GM23338 (cell line): ENCODE measurements around the gene PAXX. TPM values are rescaled to one million over a fixed set of nuclear protein-coding genes. Genes with fewer than 3 reads are reported as not detected.

Experiments used
- ATAC-seq: fragments of 200-7000 bp; cut with Tn5 transposase; 3 replicates; pipeline ENCODE4 v1.9.1; 2020
- DNase-seq: peaks from one replicate; pipeline ENCODE4 v3.0.0-alpha.2; 2015; ENCODE audit warnings: low spot score
- H2AFZ ChIP-seq: fragments of 200-600 bp; sonication (generic); 2 replicates; pipeline ENCODE4 v1.8.0; 2016; ENCODE audit warnings: antibody characterized with exemption, mild to moderate bottlenecking, moderate library complexity
- H3F3A ChIP-seq: fragments of 200-600 bp; sonication (generic); replicated peaks from 2 replicates; pipeline ENCODE4 v1.8.0; 2017; ENCODE audit warnings: antibody characterized with exemption, mixed run types, low read depth
- H3K27ac ChIP-seq: fragments of 200-600 bp; sonication (generic); 2 replicates; pipeline ENCODE4 v1.6.1; 2016; ENCODE audit warnings: low read depth
- H3K27me3 ChIP-seq: fragments of 200-600 bp; sonication (generic); 2 replicates; pipeline ENCODE4 v1.8.0; 2016; ENCODE audit warnings: mild to moderate bottlenecking, mixed run types, moderate library complexity; ENCODE audit not compliant: insufficient read depth
- H3K36me3 ChIP-seq: fragments of 200-600 bp; sonication (generic); 2 replicates; pipeline ENCODE4 v1.8.0; 2016; ENCODE audit warnings: mild to moderate bottlenecking; ENCODE audit not compliant: insufficient read depth
- H3K4me1 ChIP-seq: fragments of 200-600 bp; sonication (generic); 2 replicates; pipeline ENCODE4 v1.8.0; 2016; ENCODE audit warnings: mild to moderate bottlenecking, moderate library complexity; ENCODE audit not compliant: insufficient read depth
- H3K4me2 ChIP-seq: fragments of 200-600 bp; sonication (generic); 2 replicates; pipeline ENCODE4 v1.7.1; 2017; ENCODE audit warnings: mixed run types
- H3K4me3 ChIP-seq: fragments of 200-600 bp; sonication (generic); 2 replicates; pipeline ENCODE4 v1.6.1; 2016; ENCODE audit warnings: mixed run types
- H3K79me2 ChIP-seq: fragments of 200-600 bp; sonication (generic); replicated peaks from 2 replicates; pipeline ENCODE4 v1.8.0; 2017; ENCODE audit warnings: mild to moderate bottlenecking; ENCODE audit not compliant: insufficient read depth
- H3K9me2 ChIP-seq: fragments of 200-600 bp; sonication (generic); 2 replicates; pipeline ENCODE4 v1.8.0; 2017; ENCODE audit not compliant: insufficient read depth
- H4K20me1 ChIP-seq: fragments of 200-600 bp; sonication (generic); replicated peaks from 2 replicates; pipeline ENCODE4 v1.8.0; 2017; ENCODE audit warnings: mild to moderate bottlenecking; ENCODE audit not compliant: insufficient read depth
- H3K27ac Mint-ChIP-seq: 2 replicates; pipeline ENCODE4 v1.8.0; 2020; ENCODE audit warnings: inconsistent platforms, mild to moderate bottlenecking, moderate library complexity, mixed read lengths
- H3K27me3 Mint-ChIP-seq: 3 replicates; pipeline ENCODE4 v1.8.0; 2022; ENCODE audit warnings: low read depth, mild to moderate bottlenecking, moderate library complexity, mixed read lengths, inconsistent platforms; ENCODE audit not compliant: insufficient read depth, poor library complexity
- H3K36me3 Mint-ChIP-seq: 3 replicates; pipeline ENCODE4 v1.8.0; 2021; ENCODE audit warnings: low read depth, mild to moderate bottlenecking, inconsistent platforms, moderate library complexity, mixed read lengths
- H3K4me1 Mint-ChIP-seq: 3 replicates; pipeline ENCODE4 v1.8.0; 2020; ENCODE audit warnings: mild to moderate bottlenecking, inconsistent platforms, mixed read lengths
- H3K4me3 Mint-ChIP-seq: 3 replicates; pipeline ENCODE4 v1.8.0; 2021; ENCODE audit warnings: moderate library complexity, mild to moderate bottlenecking, inconsistent platforms, mixed read lengths
- H3K9me3 Mint-ChIP-seq: 3 replicates; pipeline ENCODE4 v1.8.0; 2020; ENCODE audit warnings: moderate library complexity, mild to moderate bottlenecking, inconsistent platforms, mixed read lengths
- CTCF ChIP-seq, 2 experiments: fragments of 200-600 bp in 1 of 2; sonication (generic) in 1 of 2; conservative IDR thresholded peaks; 2 replicates each; pipeline versions ENCODE4 v1.5.1 to v1.6.1; 2016 to 2017; ENCODE audit warnings: antibody characterized with exemption in 2 of 2, low read depth in 2 of 2, mild to moderate bottlenecking in 2 of 2, moderate library complexity in 1 of 2
- EZH2 ChIP-seq: fragments of 200-600 bp; sonication (generic); IDR thresholded peaks from one replicate; pipeline ENCODE4 v1.8.0; 2017; ENCODE audit warnings: antibody characterized with exemption, mild to moderate bottlenecking, low read depth; ENCODE audit not compliant: unreplicated experiment
- EZH2phosphoT487 ChIP-seq: fragments of 200-600 bp; sonication (generic); IDR thresholded peaks from one replicate; pipeline ENCODE4 v1.8.1; 2018; ENCODE audit warnings: antibody characterized with exemption; ENCODE audit not compliant: unreplicated experiment
- JUNB ChIP-seq: IDR thresholded peaks from one replicate; pipeline ENCODE4 v1.6.1; 2016; ENCODE audit warnings: antibody characterized with exemption; ENCODE audit not compliant: unreplicated experiment
- NANOG ChIP-seq: IDR thresholded peaks from 2 replicates; pipeline ENCODE4 v1.6.1; 2016; ENCODE audit warnings: antibody characterized with exemption, borderline replicate concordance
- POLR2AphosphoS5 ChIP-seq: IDR thresholded peaks from 2 replicates; pipeline ENCODE4 v1.6.1; 2016; ENCODE audit warnings: antibody characterized with exemption, low read depth
- STAT1 ChIP-seq: IDR thresholded peaks from one replicate; pipeline ENCODE4 v1.6.1; 2016; ENCODE audit warnings: antibody characterized with exemption; ENCODE audit not compliant: unreplicated experiment
- ZNF331 ChIP-seq: fragments of 250-450 bp; sonication (Bioruptor Pico); IDR thresholded peaks from 2 replicates; pipeline ENCODE4 v1.5.0; 2020; ENCODE audit warnings: low read depth, mild to moderate bottlenecking, moderate library complexity
- polyA plus RNA-seq: library from polyadenylated mRNA; unstranded; fragments of >200 nt; fragmentation: Nextera tagmentation; extraction: Ambion mirVana; gene quantifications from 2 replicates; pipeline ENCODE4 v1.2.1, GENCODE V29; 2016
- total RNA-seq: library from RNA; depleted of rRNA; stranded (reverse); fragments of >200 nt; shearing (Covaris generic); gene quantifications from 2 replicates; pipeline ENCODE4 v1.2.3, GENCODE V29; 2014
- TF ChIP-seq, protein P1 (sequence below): IDR thresholded peaks from one replicate; pipeline ENCODE4 v1.6.1; 2018; ENCODE audit warnings: antibody characterized with exemption; ENCODE audit not compliant: unreplicated experiment
- TF ChIP-seq, protein P2 (sequence below): IDR thresholded peaks from 2 replicates; pipeline ENCODE4 v1.6.1; 2016; ENCODE audit warnings: antibody characterized with exemption

The PAXX gene
- total and polyA plus RNA-seq, 2 experiments from 2014 or later, result 71.5 to 86.0 TPM

GRCh38 chr9:137030538-137031527, 38.6 kb downstream of the PAXX start (continued):
- TF ChIP-seq, protein P1, sequence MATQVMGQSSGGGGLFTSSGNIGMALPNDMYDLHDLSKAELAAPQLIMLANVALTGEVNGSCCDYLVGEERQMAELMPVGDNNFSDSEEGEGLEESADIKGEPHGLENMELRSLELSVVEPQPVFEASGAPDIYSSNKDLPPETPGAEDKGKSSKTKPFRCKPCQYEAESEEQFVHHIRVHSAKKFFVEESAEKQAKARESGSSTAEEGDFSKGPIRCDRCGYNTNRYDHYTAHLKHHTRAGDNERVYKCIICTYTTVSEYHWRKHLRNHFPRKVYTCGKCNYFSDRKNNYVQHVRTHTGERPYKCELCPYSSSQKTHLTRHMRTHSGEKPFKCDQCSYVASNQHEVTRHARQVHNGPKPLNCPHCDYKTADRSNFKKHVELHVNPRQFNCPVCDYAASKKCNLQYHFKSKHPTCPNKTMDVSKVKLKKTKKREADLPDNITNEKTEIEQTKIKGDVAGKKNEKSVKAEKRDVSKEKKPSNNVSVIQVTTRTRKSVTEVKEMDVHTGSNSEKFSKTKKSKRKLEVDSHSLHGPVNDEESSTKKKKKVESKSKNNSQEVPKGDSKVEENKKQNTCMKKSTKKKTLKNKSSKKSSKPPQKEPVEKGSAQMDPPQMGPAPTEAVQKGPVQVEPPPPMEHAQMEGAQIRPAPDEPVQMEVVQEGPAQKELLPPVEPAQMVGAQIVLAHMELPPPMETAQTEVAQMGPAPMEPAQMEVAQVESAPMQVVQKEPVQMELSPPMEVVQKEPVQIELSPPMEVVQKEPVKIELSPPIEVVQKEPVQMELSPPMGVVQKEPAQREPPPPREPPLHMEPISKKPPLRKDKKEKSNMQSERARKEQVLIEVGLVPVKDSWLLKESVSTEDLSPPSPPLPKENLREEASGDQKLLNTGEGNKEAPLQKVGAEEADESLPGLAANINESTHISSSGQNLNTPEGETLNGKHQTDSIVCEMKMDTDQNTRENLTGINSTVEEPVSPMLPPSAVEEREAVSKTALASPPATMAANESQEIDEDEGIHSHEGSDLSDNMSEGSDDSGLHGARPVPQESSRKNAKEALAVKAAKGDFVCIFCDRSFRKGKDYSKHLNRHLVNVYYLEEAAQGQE, result no peak
- no peak for TF ChIP-seq POLR2AphosphoS5
- no peak for TF ChIP-seq NANOG
- TF ChIP-seq ZNF331 (CRISPR knock-in tag), result no peak
- TF ChIP-seq EZH2, result no peak
- TF ChIP-seq CTCF (conservative IDR thresholded peaks at IDR 0.05; ENCODE audit: low read depth in 2 of 2), result no peak
- TF ChIP-seq EZH2phosphoT487, result no peak
- TF ChIP-seq STAT1, result no peak

- H3K36me3 Mint-ChIP-seq, result no peaks in the 10 kb centered on the region
- H3K27me3 Mint-ChIP-seq, result peaks cover 23% of the 10 kb centered on the region
- Histone ChIP-seq H2AFZ (no peak within 1 kb of the TSS), H3F3A (0 out of 2 replicates have a peak, but pooled peaks cover 3% of the 10 kb centered on the region), H3K36me3 (no peaks in the 10 kb centered on the region), H3K4me3 (no peak within 1 kb of the TSS), H4K20me1 (no peaks in the 10 kb centered on the region), H3K79me2 (no peaks in the 10 kb centered on the region), H3K9me2 (no peaks in the 10 kb centered on the region), H3K4me2 (no peak within 1 kb of the TSS), H3K27me3 (peaks cover 16% of the 10 kb centered on the region), H3K4me1 (0 out of 2 replicates have a peak, but pooled peaks cover 3% of the 10 kb centered on the region), H3K27ac (no peak within 1 kb of the TSS)
- H3K4me3 Mint-ChIP-seq, result no peak within 1 kb of the TSS
- H3K27ac Mint-ChIP-seq, result no peak within 1 kb of the TSS
- DNase-seq (no peak), ATAC-seq (no peak)
- no peaks in the 10 kb centered on the region for H3K9me3 Mint-ChIP-seq
- no peaks in the 10 kb centered on the region; the same call in 2 of the 3 replicates for H3K4me1 Mint-ChIP-seq
- TF ChIP-seq JUNB, result no peak
- TF ChIP-seq, protein P2, sequence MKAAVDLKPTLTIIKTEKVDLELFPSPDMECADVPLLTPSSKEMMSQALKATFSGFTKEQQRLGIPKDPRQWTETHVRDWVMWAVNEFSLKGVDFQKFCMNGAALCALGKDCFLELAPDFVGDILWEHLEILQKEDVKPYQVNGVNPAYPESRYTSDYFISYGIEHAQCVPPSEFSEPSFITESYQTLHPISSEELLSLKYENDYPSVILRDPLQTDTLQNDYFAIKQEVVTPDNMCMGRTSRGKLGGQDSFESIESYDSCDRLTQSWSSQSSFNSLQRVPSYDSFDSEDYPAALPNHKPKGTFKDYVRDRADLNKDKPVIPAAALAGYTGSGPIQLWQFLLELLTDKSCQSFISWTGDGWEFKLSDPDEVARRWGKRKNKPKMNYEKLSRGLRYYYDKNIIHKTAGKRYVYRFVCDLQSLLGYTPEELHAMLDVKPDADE, result no peak
Observed at GRCh38 chr9:137031904-137032640, 39.9 kb downstream of the PAXX start, which contains the start of gene FUT7. TSS of gene FUT7 (minus strand) at chr9:137032088. CDS start at chr9:137031991, 97 bp downstream.
